Mesenchymal stem cell (in vitro differentiated cells and primary cell): Measurements from ENCODE around the gene ATR.
"Not testable (repeated sequence)": the region's sequence is repeated elsewhere in the genome, so short reads cannot be mapped to it uniquely, and the experiment has no call there.

ENCODE experiments used
- DNase-seq: peaks from one replicate; pipeline ENCODE4 v3.0.0-alpha.2; 2013
- H2AFZ ChIP-seq: one replicate; pipeline ENCODE4 v1.6.1; 2013; ENCODE audit warnings: low read depth, mild to moderate bottlenecking, control low read depth, inconsistent platforms, low read length, moderate library complexity
- H2AK5ac ChIP-seq: 2 replicates; pipeline ENCODE4 v1.6.1; 2013; ENCODE audit warnings: low read length, moderate library complexity, mild to moderate bottlenecking, inconsistent platforms; ENCODE audit not compliant: severe bottlenecking
- H2BK120ac ChIP-seq: one replicate; pipeline ENCODE4 v1.6.1; 2013; ENCODE audit warnings: low read depth, mild to moderate bottlenecking, inconsistent platforms, low read length, moderate library complexity
- H2BK12ac ChIP-seq, 2 experiments: one replicate each; pipeline ENCODE4 v1.6.1; 2013; ENCODE audit warnings: inconsistent platforms in 2 of 2, low read length in 2 of 2, mild to moderate bottlenecking in 2 of 2, moderate library complexity in 2 of 2, control low read depth in 1 of 2
- H2BK15ac ChIP-seq: one replicate; pipeline ENCODE4 v1.6.1; 2013; ENCODE audit warnings: mild to moderate bottlenecking, low read depth, inconsistent platforms; ENCODE audit not compliant: poor library complexity, severe bottlenecking
- H2BK5ac ChIP-seq: 2 replicates; pipeline ENCODE4 v1.6.1; 2013; ENCODE audit warnings: low read depth, mild to moderate bottlenecking, low read length, control low read depth, inconsistent platforms; ENCODE audit not compliant: poor library complexity, severe bottlenecking
- H3K14ac ChIP-seq, 2 experiments: one replicate each; pipeline ENCODE4 v1.6.1; 2013; ENCODE audit warnings: inconsistent platforms in 2 of 2, low read length in 2 of 2, control low read depth in 1 of 2, mild to moderate bottlenecking in 1 of 2, moderate library complexity in 1 of 2
- H3K18ac ChIP-seq, 2 experiments: one replicate each; pipeline ENCODE4 v1.6.1; 2013; ENCODE audit warnings: inconsistent platforms in 2 of 2, low read length in 2 of 2, control low read depth in 1 of 2, low read depth in 1 of 2, mild to moderate bottlenecking in 1 of 2
- H3K23ac ChIP-seq, 2 experiments: one replicate each; pipeline ENCODE4 v1.6.1; 2013; ENCODE audit warnings: inconsistent platforms in 2 of 2, low read length in 2 of 2, mild to moderate bottlenecking in 2 of 2, moderate library complexity in 2 of 2, control low read depth in 1 of 2
- H3K27ac ChIP-seq: 2 replicates; pipeline ENCODE4 v1.5.1; 2013; ENCODE audit warnings: mild to moderate bottlenecking, moderate library complexity, low read length, control low read depth, inconsistent platforms; ENCODE audit not compliant: poor library complexity, severe bottlenecking
- H3K27me3 ChIP-seq, 2 experiments: 2 replicates each; pipeline versions ENCODE4 v1.6.1 to v1.7.0; 2013; ENCODE audit warnings: low read length in 2 of 2, mild to moderate bottlenecking in 2 of 2, moderate library complexity in 2 of 2, control low read depth in 1 of 2, inconsistent platforms in 1 of 2; ENCODE audit not compliant: control insufficient read depth in 1 of 2, insufficient read depth in 1 of 2
- H3K36me3 ChIP-seq, 2 experiments: 2 replicates each; pipeline versions ENCODE4 v1.6.1 to v1.7.0; 2013; ENCODE audit warnings: low read length in 2 of 2, control low read depth in 1 of 2, inconsistent platforms in 1 of 2, low read depth in 1 of 2, mild to moderate bottlenecking in 1 of 2; ENCODE audit not compliant: insufficient read depth in 2 of 2, control insufficient read depth in 1 of 2
- H3K4ac ChIP-seq, 2 experiments: one replicate each; pipeline ENCODE4 v1.6.1; 2013; ENCODE audit warnings: inconsistent platforms in 2 of 2, low read length in 2 of 2, mild to moderate bottlenecking in 2 of 2, moderate library complexity in 2 of 2, control low read depth in 1 of 2, low read depth in 1 of 2
- H3K4me1 ChIP-seq: 2 replicates; pipeline ENCODE4 v1.6.1; 2013; ENCODE audit warnings: low read depth, low read length, control low read depth; ENCODE audit not compliant: control insufficient read depth, insufficient read depth
- H3K4me2 ChIP-seq: 2 replicates; pipeline ENCODE4 v1.6.1; 2013; ENCODE audit warnings: low read length, mild to moderate bottlenecking, inconsistent platforms; ENCODE audit not compliant: poor library complexity, severe bottlenecking
- H3K4me3 ChIP-seq, 2 experiments: 2 replicates each; pipeline versions ENCODE4 v1.5.1 to v1.7.0; 2013; ENCODE audit warnings: low read length in 2 of 2, mild to moderate bottlenecking in 2 of 2, control low read depth in 1 of 2, low read depth in 1 of 2; ENCODE audit not compliant: insufficient read depth in 1 of 2
- H3K79me1 ChIP-seq: replicated peaks from 2 replicates; pipeline ENCODE4 v1.6.1; 2013; ENCODE audit warnings: mild to moderate bottlenecking, control low read depth, low read length, inconsistent platforms; ENCODE audit not compliant: poor library complexity, severe bottlenecking
- H3K9ac ChIP-seq: 2 replicates; pipeline ENCODE4 v1.7.0; 2013; ENCODE audit warnings: mild to moderate bottlenecking, low read length, moderate library complexity
- H3K9me3 ChIP-seq: 2 replicates; pipeline ENCODE4 v1.7.0; 2013; ENCODE audit warnings: mild to moderate bottlenecking, low read length; ENCODE audit not compliant: control insufficient read depth
- H4K8ac ChIP-seq: one replicate; pipeline ENCODE4 v1.6.1; 2013; ENCODE audit warnings: inconsistent platforms, mild to moderate bottlenecking, low read length, moderate library complexity
- H4K91ac ChIP-seq: one replicate; pipeline ENCODE4 v1.6.1; 2013; ENCODE audit warnings: mild to moderate bottlenecking, low read length, inconsistent platforms
- WGBS: methylation state at CpG from one replicate; pipeline ENCODE4 v1.1.7; 2013; ENCODE audit warnings: mixed read lengths; 5-methylcytosine and 5-hydroxymethylcytosine counted together

The ATR gene

GRCh38 chr3:142576792-142577191 lies 1.7 kb downstream of the ATR start:
- H3K9ac ChIP-seq, result peak overlapping the region; percentile 99
- no peak overlapping the region for H2AK5ac ChIP-seq
- H3K4me1 ChIP-seq, result peaks cover 2% of the 10 kb centered on the region
- H3K27ac ChIP-seq, result no peak overlapping the region
- H3K4me3 ChIP-seq, result peak overlapping the region in 1 of 2 experiments; percentile 97
- H4K8ac ChIP-seq, result no peak overlapping the region
- no peak overlapping the region for H3K18ac ChIP-seq
- no peak overlapping the region for H3K14ac ChIP-seq
- H3K36me3 ChIP-seq, result no peaks in the 10 kb centered on the region
- no peak overlapping the region for H2BK5ac ChIP-seq
- H3K27me3 ChIP-seq, result no peaks in the 10 kb centered on the region
- no peak overlapping the region for H2AFZ ChIP-seq
- no peaks in the 10 kb centered on the region for H3K9me3 ChIP-seq
- no peak overlapping the region for H2BK12ac ChIP-seq
- DNase-seq, result no peak
- peaks cover 12% of the 10 kb centered on the region for H3K79me1 ChIP-seq
- no peak overlapping the region for H3K23ac ChIP-seq
- no peak overlapping the region for H2BK15ac ChIP-seq
- no peak overlapping the region for H2BK120ac ChIP-seq
- no peak overlapping the region for H4K91ac ChIP-seq
- no peak overlapping the region for H3K4ac ChIP-seq
- H3K4me2 ChIP-seq, result no peak overlapping the region

DNA sequence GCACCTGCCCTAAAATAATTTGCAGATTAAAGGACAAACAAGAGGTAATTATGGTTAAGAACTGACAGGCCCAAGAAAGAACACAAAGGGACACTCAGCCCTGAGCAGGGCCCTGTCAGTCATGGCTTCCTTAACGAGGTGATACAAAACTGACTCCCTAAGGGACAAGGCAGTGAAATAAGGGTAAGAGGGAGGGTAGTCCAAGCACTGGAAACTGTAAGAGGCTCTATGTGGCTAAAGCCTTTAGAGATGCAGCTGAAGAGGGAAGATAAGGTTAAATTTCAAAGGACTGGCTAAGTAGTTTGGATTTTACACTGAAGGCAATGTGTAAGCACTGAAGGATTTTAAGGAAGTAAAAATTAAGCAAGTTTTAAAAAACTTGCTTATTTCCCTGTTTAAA lies 3.9 kb downstream of the ATR start:
- H3K79me1 ChIP-seq, result peaks cover 12% of the 10 kb centered on the region
- no peak overlapping the region for H3K14ac ChIP-seq
- no peak overlapping the region for H3K9ac ChIP-seq
- no peaks in the 10 kb centered on the region for H3K27me3 ChIP-seq
- H2BK12ac ChIP-seq, result no peak overlapping the region
- no peaks in the 10 kb centered on the region for H3K4me1 ChIP-seq
- H2BK120ac ChIP-seq, result no peak overlapping the region
- H3K4me2 ChIP-seq, result no peak overlapping the region
- no peak overlapping the region for H3K27ac ChIP-seq
- H3K4ac ChIP-seq, result peak overlapping the region in 1 of 2 experiments; percentile 37
- H2AK5ac ChIP-seq, result no peak overlapping the region
- H2BK5ac ChIP-seq, result no peak overlapping the region
- peaks cover 0 to 5% of the 10 kb centered on the region in 2 experiments for H3K36me3 ChIP-seq
- no peak overlapping the region for H4K8ac ChIP-seq
- no peak overlapping the region for H3K23ac ChIP-seq
- H3K18ac ChIP-seq, result no peak overlapping the region
- no peak overlapping the region for H4K91ac ChIP-seq
- no peak overlapping the region for H2AFZ ChIP-seq
- H2BK15ac ChIP-seq, result no peak overlapping the region
- H3K4me3 ChIP-seq, result no peak overlapping the region
- no peaks in the 10 kb centered on the region for H3K9me3 ChIP-seq
- DNase-seq, result no peak
- WGBS, result 81% methylated on average over 1 of the region's 1 CpG

DNA sequence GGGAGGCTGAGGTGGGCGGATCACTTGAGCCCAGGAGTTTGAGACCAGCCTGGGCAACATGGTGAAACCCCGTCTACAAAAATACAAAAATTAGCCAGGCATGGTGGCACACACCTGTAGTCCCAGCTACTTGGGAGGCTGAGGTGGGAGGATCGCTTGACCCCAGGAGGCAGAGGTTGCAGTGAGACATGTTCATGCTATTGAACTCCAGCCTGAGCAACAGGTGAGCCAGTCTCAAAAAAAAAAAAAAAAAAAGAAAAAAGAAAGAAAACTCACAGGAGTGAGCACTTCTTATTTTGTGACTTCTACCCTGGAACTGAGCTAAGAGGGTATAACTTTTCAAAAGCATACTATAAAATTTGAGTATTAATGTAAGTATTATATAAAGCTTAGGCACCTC lies 4.3 kb downstream of the ATR start:
- H4K91ac ChIP-seq, H3K23ac ChIP-seq, H2BK5ac ChIP-seq, H3K4ac ChIP-seq, H3K9me3 ChIP-seq, H3K4me3 ChIP-seq, H2BK15ac ChIP-seq, H3K14ac ChIP-seq, H2BK120ac ChIP-seq, H3K4me2 ChIP-seq, H3K36me3 ChIP-seq, H4K8ac ChIP-seq, H3K27ac ChIP-seq, H3K27me3 ChIP-seq, H2BK12ac ChIP-seq, H2AK5ac ChIP-seq, H3K4me1 ChIP-seq, DNase-seq, H3K18ac ChIP-seq, H3K9ac ChIP-seq, H2AFZ ChIP-seq: not testable (repeated sequence)
- H3K79me1 ChIP-seq, result peaks cover 13% of the 10 kb centered on the region
- 96% methylated on average over 3 of the region's 3 CpGs for WGBS

- 92% methylated on average over 2 of the region's 3 CpGs for WGBS
- not testable (repeated sequence) for H3K4ac ChIP-seq, H2BK12ac ChIP-seq, H2BK120ac ChIP-seq, H3K4me2 ChIP-seq, H2AK5ac ChIP-seq, H2BK5ac ChIP-seq, H3K14ac ChIP-seq, H3K9ac ChIP-seq, H3K4me1 ChIP-seq, H3K27me3 ChIP-seq, H3K27ac ChIP-seq, H2AFZ ChIP-seq, H3K9me3 ChIP-seq, H4K91ac ChIP-seq, H3K18ac ChIP-seq, H3K4me3 ChIP-seq, H2BK15ac ChIP-seq, H3K23ac ChIP-seq, DNase-seq, H4K8ac ChIP-seq
- H3K79me1 ChIP-seq, result peaks cover 29% of the 10 kb centered on the region
- H3K36me3 ChIP-seq, result peaks cover 5 to 21% of the 10 kb centered on the region in 2 experiments
Observed at GRCh38 chr3:142569422-142569821, 9.1 kb downstream of the ATR start.
